ENCODE data around the gene PHYHIPL.

- no peak for TF ChIP-seq POLR2AphosphoS5 (IDR thresholded peaks at IDR 0.05)
- no peak for TF ChIP-seq POLR2A (IDR thresholded peaks at IDR 0.05)
Observed at GRCh38 chr10:59216178-59216869, 39.9 kb downstream of the PHYHIPL start.
